ENCODE measurements around the gene MAP3K20. TPM values are rescaled to one million over a fixed set of nuclear protein-coding genes. Genes with fewer than 3 reads are reported as not detected.
A peak's percentile ranks its signal among the peaks of the same experiment; 100 is the strongest.

The MAP3K20 gene
- total RNA-seq, 1 donor from 2014 or later = 23.5 TPM

DNA sequence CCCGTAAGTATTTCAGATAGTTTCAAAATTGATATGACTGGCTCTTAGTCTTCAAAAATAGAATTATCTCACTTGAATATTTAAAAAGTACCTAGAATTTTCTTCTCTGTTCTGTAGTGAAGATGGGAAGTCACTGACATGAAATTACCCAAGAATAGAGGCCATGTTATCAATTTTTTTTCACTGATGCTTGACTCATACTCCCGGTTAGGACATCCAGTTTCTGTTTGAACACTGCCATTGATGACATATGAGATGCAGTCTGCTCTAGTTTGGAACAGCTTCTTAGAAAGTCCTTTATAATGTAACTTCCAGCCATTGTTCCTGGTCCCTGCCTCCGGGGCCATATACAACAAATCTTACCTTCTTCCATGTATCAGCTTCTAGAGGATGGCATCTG is 26.0 kb downstream of the MAP3K20 start:
- H3K4me3 Mint-ChIP-seq = no peak overlapping the region

DNA sequence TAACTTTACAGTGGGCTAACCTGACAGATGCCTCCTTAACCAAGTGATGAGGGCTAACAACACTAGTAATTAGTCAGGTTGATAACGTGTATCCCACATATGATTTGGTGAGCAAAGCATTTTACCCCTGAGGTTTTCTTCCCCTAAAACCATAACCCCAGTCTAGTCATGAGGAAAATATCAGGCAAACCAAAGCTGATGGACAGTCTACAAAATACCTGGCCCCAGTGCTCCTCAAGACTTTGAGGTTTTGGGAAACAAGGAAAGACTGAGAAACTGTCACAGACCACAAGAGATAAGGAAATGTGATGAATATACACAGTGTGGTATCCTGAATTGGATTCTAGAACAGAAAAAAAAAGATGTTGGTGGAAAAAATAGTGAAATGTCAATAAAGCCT is 28.5 kb downstream of the MAP3K20 start:
- no peak for DNase-seq (ENCODE audit: extremely low spot score, unreplicated experiment)
- Mint-ChIP-seq H3K4me3 (no peak overlapping the region), H3K27ac (no peak overlapping the region), H3K4me1 (ENCODE audit: unreplicated experiment) (peaks cover 12% of the 10 kb centered on the region), H3K36me3 (peaks cover 4% of the 10 kb centered on the region), H3K27me3 (no peaks in the 10 kb centered on the region), H3K9me3 (no peaks in the 10 kb centered on the region)
- TF ChIP-seq, protein P1, sequence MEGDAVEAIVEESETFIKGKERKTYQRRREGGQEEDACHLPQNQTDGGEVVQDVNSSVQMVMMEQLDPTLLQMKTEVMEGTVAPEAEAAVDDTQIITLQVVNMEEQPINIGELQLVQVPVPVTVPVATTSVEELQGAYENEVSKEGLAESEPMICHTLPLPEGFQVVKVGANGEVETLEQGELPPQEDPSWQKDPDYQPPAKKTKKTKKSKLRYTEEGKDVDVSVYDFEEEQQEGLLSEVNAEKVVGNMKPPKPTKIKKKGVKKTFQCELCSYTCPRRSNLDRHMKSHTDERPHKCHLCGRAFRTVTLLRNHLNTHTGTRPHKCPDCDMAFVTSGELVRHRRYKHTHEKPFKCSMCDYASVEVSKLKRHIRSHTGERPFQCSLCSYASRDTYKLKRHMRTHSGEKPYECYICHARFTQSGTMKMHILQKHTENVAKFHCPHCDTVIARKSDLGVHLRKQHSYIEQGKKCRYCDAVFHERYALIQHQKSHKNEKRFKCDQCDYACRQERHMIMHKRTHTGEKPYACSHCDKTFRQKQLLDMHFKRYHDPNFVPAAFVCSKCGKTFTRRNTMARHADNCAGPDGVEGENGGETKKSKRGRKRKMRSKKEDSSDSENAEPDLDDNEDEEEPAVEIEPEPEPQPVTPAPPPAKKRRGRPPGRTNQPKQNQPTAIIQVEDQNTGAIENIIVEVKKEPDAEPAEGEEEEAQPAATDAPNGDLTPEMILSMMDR (conservative IDR thresholded peaks at IDR 0.05) = no peak

More for the DNA sequence above, 26.0 kb downstream of the MAP3K20 start:
- DNase-seq (ENCODE audit: extremely low spot score, unreplicated experiment) = no peak
- H3K36me3 Mint-ChIP-seq = no peaks in the 10 kb centered on the region
- H3K4me1 Mint-ChIP-seq (ENCODE audit: unreplicated experiment) = peaks cover 4% of the 10 kb centered on the region
- H3K27me3 Mint-ChIP-seq = no peaks in the 10 kb centered on the region
- TF ChIP-seq, protein P1 (conservative IDR thresholded peaks at IDR 0.05) = no peak
- no peaks in the 10 kb centered on the region for H3K9me3 Mint-ChIP-seq
- no peak overlapping the region for H3K27ac Mint-ChIP-seq

DNA sequence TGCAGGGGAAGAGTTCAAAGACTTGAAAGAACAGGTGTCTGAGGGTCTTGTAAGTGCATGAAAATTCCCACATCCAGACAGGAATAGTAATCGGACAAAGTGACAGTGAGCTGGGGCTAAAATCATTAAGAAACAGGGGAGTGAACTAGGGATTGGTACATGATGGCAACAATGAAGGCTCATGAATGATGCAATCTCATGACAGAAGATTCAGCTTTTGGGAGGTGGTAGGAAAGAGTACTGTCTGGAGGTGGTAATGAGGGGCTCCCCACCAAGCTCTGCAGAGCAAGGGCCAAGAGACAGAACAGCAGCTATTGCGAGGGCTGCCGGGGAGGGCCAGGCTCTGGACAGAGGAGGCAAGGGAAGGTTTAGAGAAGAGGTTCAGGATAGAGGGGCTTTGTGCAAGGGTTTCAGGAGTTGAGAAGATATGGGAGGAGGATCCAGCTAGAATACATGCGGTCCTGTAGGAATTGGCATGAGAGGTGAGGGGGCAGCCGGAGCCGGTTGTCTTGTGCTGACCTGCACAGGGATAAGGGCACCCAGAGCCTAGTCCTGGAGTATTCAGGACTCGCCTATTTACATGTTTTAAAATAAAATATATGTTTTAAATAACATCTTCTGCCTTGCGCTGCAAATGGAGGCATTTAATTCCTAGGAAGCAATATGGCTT is 31.4 kb downstream of the MAP3K20 start:
- H3K27me3 Mint-ChIP-seq = no peaks in the 10 kb centered on the region
- TF ChIP-seq, protein P1 (conservative IDR thresholded peaks at IDR 0.05) = no peak
- no peak for DNase-seq (ENCODE audit: extremely low spot score, unreplicated experiment)
- H3K4me3 Mint-ChIP-seq = no peak overlapping the region
- H3K9me3 Mint-ChIP-seq = peaks cover 4% of the 10 kb centered on the region
- peaks cover 16% of the 10 kb centered on the region for H3K4me1 Mint-ChIP-seq (ENCODE audit: unreplicated experiment)
- peaks cover 4% of the 10 kb centered on the region for H3K36me3 Mint-ChIP-seq
- no peak overlapping the region for H3K27ac Mint-ChIP-seq

DNA sequence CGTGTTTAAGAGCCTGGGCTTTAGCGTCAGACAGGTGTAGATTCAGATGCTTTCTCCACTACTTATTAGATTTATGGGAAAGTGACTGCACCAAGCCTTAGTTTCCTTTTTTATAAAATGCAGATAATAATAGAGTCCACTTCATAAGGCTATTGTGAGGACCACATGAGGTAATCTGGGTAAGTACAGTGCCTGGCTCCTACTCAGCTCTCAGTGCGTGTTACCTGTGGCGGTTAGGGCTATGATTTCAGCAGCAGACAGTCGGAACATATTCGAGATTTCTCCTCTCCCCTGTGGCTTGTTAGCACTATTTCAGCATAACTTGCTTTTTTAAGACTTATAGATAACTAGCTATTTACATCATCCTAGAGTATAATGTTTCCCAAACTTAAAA is 32.0 kb downstream of the MAP3K20 start:
- DNase-seq (ENCODE audit: extremely low spot score, unreplicated experiment) = no peak
- Mint-ChIP-seq H3K9me3 (peaks cover 6% of the 10 kb centered on the region), H3K36me3 (peaks cover 4% of the 10 kb centered on the region), H3K4me3 (no peak overlapping the region), H3K27ac (no peak overlapping the region), H3K4me1 (ENCODE audit: unreplicated experiment) (peaks cover 16% of the 10 kb centered on the region), H3K27me3 (no peaks in the 10 kb centered on the region)
- TF ChIP-seq, protein P1 (conservative IDR thresholded peaks at IDR 0.05) = no peak

DNA sequence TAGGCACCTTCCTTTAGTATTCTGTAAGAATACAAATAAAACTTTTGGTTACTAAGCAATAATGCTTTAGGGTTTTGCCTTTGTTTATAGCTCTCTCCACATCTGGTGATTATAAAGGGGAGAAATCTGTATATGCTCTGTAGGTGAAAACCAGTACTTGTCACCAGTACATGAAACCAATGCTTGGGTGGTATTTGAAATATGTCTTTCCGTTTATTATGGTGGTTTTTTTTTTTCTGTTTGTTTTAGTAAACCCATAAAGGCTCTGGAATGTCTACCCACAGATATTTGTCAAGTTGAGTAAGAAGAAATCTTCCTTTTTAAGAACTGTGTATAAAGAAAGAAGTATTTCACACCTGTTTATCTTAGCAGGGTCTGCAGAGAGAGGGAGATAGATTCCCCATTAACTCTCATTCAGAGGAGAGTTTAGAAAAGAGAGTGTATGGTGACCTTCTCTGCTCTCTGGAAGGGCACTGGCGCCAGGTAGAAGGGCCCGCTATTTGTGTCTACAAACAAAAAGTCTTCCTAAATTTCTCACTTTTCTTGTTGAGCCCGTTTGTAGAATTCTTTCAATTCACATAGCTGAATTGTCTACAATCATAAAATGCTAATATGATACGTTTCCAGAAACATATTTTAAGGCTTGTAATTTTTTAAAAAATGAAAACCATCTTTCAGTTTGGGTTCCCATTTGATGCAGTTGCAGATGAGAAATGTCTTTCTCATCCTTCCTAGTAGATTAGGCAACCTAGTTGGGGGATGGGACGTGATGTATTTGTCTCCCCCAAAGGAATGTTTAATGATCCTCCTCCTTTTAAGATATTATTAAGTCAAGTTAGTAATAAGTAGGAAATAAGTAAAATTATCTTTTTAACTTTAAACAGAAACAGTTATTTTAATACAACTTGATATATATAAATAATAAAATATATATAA is 33.9 kb downstream of the MAP3K20 start:
- Mint-ChIP-seq H3K4me3 (no peak overlapping the region), H3K9me3 (peaks cover 6% of the 10 kb centered on the region), H3K4me1 (ENCODE audit: unreplicated experiment) (peaks cover 16% of the 10 kb centered on the region), H3K36me3 (peaks cover 13% of the 10 kb centered on the region), H3K27ac (peak overlapping the region; percentile 30), H3K27me3 (no peaks in the 10 kb centered on the region)
- TF ChIP-seq, protein P1 (conservative IDR thresholded peaks at IDR 0.05) = no peak
- DNase-seq (ENCODE audit: extremely low spot score, unreplicated experiment) = no peak

All from type B pancreatic cell (in vitro differentiated cells).